Activated T-cell treated with anti-CD3 and anti-CD28 coated beads, Interleukin-2, amount 50 U/mL, for 24 hours (primary cell): ENCODE results near the gene SMYD2.

Experiments used
- DNase-seq: peaks from one replicate; pipeline ENCODE4 v3.0.0-alpha.2; 2020
- H3K27ac Mint-ChIP-seq: 2 replicates; pipeline ENCODE4 v1.8.0; 2020; ENCODE audit warnings: mild to moderate bottlenecking, mixed read lengths
- H3K27me3 Mint-ChIP-seq: 2 replicates; pipeline ENCODE4 v1.8.0; 2020; ENCODE audit warnings: mixed read lengths
- H3K36me3 Mint-ChIP-seq: 2 replicates; pipeline ENCODE4 v1.8.0; 2020; ENCODE audit warnings: low read depth, mixed read lengths
- H3K4me1 Mint-ChIP-seq: 2 replicates; pipeline ENCODE4 v1.8.0; 2020; ENCODE audit warnings: low read depth, mixed read lengths
- H3K4me3 Mint-ChIP-seq: 2 replicates; pipeline ENCODE4 v1.8.0; 2020; ENCODE audit warnings: mild to moderate bottlenecking, moderate library complexity, mixed read lengths
- H3K9me3 Mint-ChIP-seq: 2 replicates; pipeline ENCODE4 v1.8.0; 2020; ENCODE audit warnings: mixed read lengths

The SMYD2 gene, protein sequence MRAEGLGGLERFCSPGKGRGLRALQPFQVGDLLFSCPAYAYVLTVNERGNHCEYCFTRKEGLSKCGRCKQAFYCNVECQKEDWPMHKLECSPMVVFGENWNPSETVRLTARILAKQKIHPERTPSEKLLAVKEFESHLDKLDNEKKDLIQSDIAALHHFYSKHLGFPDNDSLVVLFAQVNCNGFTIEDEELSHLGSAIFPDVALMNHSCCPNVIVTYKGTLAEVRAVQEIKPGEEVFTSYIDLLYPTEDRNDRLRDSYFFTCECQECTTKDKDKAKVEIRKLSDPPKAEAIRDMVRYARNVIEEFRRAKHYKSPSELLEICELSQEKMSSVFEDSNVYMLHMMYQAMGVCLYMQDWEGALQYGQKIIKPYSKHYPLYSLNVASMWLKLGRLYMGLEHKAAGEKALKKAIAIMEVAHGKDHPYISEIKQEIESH

DNA sequence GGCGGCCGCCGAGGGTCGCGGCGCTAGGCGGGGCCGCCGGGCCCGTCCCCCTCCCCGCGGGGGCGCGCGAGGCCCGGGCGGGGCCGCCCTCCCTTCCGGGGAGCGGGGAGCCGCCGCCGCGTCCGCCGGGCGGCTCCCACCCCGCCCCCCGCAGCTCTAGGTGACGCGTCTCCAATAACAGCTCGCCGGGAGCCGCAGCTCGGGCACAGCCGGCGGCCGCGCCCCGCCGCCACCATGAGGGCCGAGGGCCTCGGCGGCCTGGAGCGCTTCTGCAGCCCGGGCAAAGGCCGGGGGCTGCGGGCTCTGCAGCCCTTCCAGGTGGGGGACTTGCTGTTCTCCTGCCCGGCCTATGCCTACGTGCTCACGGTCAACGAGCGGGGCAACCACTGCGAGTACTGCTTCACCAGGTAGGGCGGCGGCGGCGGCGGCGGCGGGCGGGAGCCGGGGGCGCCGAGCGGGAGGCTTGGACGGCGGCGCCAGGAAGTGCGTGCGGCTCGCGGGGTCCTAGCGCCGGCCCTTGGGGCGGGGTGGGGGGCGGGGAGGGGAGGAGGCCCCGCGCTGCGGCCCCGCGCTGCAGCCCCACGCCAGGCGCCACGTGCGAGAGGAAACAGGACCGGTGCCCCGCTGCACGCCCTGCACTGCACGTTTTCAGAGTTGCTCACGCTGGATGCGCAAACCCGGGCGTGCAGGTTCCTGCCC is at the start of gene SMYD2:
TSS of gene SMYD2 (plus strand) at position 139 of the 699 bp plus-strand sequence. CDS start at position 235, 96 bp downstream.
- Mint-ChIP-seq H3K4me3 (peak within 1 kb of the TSS; percentile 89), H3K27ac (peak within 1 kb of the TSS; percentile 91), H3K36me3 (peaks cover 7% of the 10 kb centered on the region), H3K9me3 (no peaks in the 10 kb centered on the region), H3K4me1 (peaks cover 46% of the 10 kb centered on the region), H3K27me3 (no peaks in the 10 kb centered on the region)
- DNase-seq: peak; percentile 82

DNA sequence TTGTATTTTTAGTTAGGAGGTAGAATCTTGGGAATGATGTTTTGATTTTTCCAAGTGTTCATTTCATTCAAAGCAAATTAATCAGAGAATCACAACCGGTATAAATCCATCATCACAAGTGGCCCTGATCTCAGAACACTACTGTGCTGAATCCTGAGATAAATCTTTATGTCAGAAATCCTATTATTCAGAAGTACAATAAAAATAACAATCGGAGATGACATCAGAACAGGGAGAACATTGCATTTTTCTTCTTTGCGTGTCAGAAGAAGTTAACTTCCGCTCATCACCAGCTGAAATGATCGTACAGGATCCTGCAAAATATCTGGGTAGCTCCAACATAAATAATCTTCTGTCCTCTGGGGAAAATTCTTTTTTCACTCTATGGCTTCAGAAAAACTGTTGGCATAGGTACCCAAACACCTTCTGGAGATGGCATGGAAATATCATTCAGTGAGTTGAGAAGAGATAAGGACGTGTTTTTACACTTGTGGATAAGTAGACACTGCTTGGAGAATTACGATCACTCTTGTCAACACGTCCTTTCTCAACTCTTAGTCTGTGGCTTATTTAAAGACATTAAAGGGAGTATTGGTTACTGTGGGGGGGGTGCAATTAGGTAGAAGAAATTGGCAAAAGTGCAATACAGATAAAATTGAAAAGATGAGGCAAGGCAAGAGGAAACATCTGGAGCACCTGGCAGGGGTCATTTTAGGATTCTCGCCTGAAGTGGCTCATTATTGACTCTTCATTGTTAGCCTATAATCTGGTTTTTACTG is 46.9 kb upstream of the SMYD2 start:
- Mint-ChIP-seq H3K4me3 (no peak overlapping the region), H3K4me1 (no peaks in the 10 kb centered on the region), H3K9me3 (no peaks in the 10 kb centered on the region), H3K36me3 (no peaks in the 10 kb centered on the region), H3K27ac (no peak overlapping the region), H3K27me3 (peaks cover 17% of the 10 kb centered on the region)
- DNase-seq: no peak

DNA sequence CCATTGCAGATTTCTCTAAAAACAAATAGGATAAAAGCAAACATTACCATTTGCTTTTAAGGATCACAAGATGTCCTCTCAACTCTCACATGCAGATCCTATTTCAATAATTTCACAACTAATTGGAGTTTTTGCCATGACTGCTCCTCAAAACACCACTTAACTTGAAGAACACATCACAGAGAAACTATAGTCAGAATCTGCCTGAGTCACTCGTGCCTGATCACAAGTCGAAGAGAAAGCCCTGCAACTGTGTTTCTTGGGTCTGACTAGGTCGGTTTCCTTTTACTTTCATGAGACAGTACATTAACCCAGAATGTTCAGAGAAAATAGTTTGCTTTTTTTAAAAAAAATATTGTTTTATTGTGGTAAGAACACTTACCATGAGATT is 46.3 kb upstream of the SMYD2 start:
- no peaks in the 10 kb centered on the region for H3K4me1 Mint-ChIP-seq
- H3K36me3 Mint-ChIP-seq: no peaks in the 10 kb centered on the region
- peaks cover 17% of the 10 kb centered on the region for H3K27me3 Mint-ChIP-seq
- no peak for DNase-seq
- H3K4me3 Mint-ChIP-seq: no peak overlapping the region
- H3K9me3 Mint-ChIP-seq: no peaks in the 10 kb centered on the region
- no peak overlapping the region for H3K27ac Mint-ChIP-seq

DNA sequence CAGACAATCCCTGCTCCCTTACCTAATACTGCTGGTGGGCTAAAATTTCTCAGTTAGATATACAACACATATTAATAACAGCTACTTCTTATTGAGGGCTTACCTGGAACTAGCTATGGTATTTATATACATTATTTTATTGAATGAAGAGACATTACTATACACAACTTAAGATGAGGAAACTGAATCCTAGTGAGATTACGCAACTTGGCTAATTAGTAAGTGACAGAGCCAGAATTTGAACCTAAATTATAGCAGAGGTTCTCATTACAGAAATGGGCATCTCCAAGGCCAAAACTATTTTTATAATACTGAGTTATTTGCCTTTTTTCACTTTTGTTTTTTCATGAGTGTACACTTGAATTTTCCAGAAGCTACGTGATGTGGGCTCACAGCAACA is 44.5 kb upstream of the SMYD2 start:
- Mint-ChIP-seq H3K4me1 (no peaks in the 10 kb centered on the region), H3K9me3 (no peaks in the 10 kb centered on the region), H3K27ac (no peak overlapping the region), H3K36me3 (no peaks in the 10 kb centered on the region), H3K4me3 (no peak overlapping the region), H3K27me3 (peaks cover 23% of the 10 kb centered on the region)
- no peak for DNase-seq

DNA sequence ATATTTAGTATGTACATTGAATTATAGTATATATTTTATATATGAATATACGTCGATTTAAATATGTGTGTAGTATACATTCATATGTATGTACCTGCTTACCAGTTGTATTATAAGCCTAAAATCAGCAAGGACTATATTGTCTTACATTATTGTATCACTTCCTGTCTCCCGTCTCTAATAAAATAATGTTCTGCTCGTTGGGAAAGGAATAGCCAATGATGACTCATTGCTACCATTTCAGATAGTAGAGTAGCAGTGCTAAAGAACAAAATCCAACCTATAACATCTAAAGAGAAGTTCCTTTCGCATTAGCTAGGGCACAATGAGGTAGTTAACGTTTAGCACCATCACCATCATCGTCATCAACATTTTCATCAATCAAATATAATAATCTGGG is 39.9 kb upstream of the SMYD2 start:
- no peaks in the 10 kb centered on the region for H3K36me3 Mint-ChIP-seq
- peaks cover 31% of the 10 kb centered on the region for H3K27me3 Mint-ChIP-seq
- DNase-seq: no peak
- no peaks in the 10 kb centered on the region for H3K4me1 Mint-ChIP-seq
- H3K9me3 Mint-ChIP-seq: no peaks in the 10 kb centered on the region
- no peak overlapping the region for H3K27ac Mint-ChIP-seq
- H3K4me3 Mint-ChIP-seq: no peak overlapping the region

DNA sequence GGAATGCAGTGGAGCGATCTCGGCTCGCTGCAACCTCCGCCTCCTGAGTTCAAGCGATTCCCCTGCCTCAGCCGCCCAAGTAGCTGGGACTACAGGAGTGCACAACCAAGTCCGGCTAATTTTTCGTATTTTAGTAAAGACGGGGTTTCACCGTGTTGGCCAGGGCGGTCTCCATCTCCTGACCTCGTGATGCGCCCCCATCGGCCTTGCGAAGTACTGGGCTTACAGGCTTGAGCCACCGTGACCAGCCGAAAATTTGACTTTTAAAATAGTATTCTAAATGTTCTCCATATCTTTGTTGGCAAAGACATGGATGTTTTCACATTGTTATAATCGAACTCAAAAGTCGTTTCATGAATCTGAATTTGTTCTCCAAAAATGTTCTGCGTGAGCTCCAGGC is 36.7 kb upstream of the SMYD2 start:
- Mint-ChIP-seq H3K4me3 (no peak overlapping the region), H3K9me3 (no peaks in the 10 kb centered on the region), H3K36me3 (no peaks in the 10 kb centered on the region), H3K27ac (no peak overlapping the region), H3K4me1 (no peaks in the 10 kb centered on the region), H3K27me3 (peaks cover 49% of the 10 kb centered on the region)
- DNase-seq: no peak

DNA sequence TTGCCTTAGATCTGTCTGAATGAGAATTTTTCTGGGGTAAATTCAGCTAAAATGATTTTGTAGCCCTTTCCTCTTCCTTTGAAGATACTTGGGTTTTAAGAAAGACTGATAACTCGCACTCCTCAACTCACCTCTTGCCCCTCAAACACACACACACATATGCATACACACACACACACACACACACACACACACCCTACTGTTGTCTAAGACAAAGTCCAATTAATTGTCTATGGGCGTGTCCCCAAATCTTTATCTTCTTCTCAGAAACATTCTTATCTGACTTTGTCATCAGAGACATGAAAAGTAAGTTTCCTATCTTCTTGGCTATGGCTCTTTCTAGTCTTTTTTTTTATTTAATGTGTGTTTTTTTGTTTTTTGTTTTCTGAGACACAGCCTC is 36.1 kb upstream of the SMYD2 start:
- H3K4me3 Mint-ChIP-seq: no peak overlapping the region

DNA sequence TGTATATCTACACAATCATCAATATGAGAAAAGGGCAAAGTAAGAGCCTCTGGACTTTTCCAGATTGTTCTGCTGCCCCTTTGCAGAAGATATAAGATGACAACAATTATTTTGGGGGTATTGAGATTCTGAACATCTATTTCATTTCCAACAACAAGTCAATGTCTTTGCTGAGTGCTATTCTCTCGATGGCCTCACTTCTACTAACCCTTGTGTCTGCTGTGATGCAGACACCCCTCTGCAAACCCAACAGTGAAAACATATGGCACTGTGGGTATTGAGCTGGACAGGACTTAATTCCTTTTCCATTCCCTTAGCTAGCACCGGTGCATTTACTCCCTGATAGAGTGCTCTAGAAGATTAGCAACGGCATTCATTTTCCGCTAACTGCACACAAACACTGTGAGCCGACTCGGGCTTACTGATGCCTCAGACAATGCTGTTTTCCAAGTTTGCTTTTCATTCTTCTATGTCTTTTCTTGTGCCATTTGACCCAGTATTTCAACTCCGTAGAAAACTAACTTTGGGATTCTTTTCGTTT is 33.4 kb upstream of the SMYD2 start:
- Mint-ChIP-seq H3K4me1 (no peaks in the 10 kb centered on the region), H3K27ac (no peak overlapping the region), H3K27me3 (peaks cover 38% of the 10 kb centered on the region)

More for the DNA sequence above, 36.1 kb upstream of the SMYD2 start:
- H3K4me1 Mint-ChIP-seq: no peaks in the 10 kb centered on the region
- peaks cover 48% of the 10 kb centered on the region for H3K27me3 Mint-ChIP-seq
- no peak overlapping the region for H3K27ac Mint-ChIP-seq
- H3K9me3 Mint-ChIP-seq: no peaks in the 10 kb centered on the region
- no peaks in the 10 kb centered on the region for H3K36me3 Mint-ChIP-seq
- DNase-seq: no peak

DNA sequence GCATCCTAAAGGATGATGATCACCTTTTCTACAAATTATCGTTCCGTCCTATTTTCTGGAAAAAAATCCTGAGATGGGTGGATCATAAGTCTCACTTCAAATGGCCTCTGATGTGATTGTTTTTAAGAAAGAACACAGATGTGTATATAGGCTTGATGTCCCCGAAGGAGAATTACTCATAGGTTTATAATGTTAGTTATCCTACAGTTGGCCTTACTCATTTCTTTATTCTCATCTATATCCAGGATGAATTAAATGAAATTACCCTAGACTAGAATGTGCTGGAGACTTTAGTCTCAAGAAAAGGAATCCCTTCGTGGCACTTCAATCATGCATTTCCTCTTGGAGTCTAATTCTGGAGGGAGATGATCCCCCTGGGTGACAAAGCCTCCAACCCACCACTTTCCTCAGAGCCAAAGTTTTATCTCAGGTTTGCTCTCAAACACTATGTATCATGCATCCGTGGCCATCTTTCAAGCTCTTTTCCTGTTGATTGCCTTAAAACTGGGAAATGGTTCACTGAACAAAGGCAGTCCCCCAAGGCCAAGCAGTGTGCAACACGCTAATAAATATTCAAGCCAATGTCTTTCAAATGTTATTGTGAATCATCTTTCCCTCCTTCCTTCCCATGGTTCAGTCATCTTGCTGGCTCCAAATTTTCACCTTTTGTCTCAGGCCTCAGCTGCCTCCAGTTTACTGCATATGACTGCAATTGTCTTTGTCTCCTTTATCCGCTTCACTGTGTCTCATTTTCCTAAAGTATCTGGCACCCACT is 32.5 kb upstream of the SMYD2 start:
- Mint-ChIP-seq H3K4me3 (no peak overlapping the region), H3K9me3 (no peaks in the 10 kb centered on the region), H3K27me3 (peaks cover 34% of the 10 kb centered on the region), H3K4me1 (no peaks in the 10 kb centered on the region), H3K27ac (no peak overlapping the region), H3K36me3 (no peaks in the 10 kb centered on the region)
- DNase-seq: no peak

More for the DNA sequence above, 33.4 kb upstream of the SMYD2 start:
- Mint-ChIP-seq H3K4me3 (no peak overlapping the region), H3K36me3 (no peaks in the 10 kb centered on the region), H3K9me3 (no peaks in the 10 kb centered on the region)
- no peak for DNase-seq

DNA sequence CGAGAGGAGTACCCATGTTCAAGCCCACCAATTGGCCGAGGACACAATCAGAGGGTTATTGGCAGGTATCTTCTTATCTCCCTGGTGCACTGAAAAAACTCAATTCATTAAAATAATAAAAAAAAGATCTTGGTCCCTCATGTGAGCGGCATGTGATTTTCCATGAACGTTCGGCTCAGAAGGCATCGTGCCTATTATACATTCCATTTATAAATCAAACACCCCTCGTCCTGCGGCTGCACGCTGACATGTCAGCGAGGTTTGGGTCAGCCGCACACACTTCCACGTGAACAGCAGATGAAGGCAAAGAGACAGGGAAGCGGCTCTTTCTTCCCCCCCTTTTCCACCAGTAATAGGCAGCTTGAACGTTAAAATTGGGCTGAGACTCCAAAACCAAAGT is 31.3 kb upstream of the SMYD2 start:
- Mint-ChIP-seq H3K27me3 (peaks cover 32% of the 10 kb centered on the region), H3K4me3 (no peak overlapping the region), H3K36me3 (no peaks in the 10 kb centered on the region), H3K27ac (no peak overlapping the region), H3K9me3 (no peaks in the 10 kb centered on the region), H3K4me1 (no peaks in the 10 kb centered on the region)
- no peak for DNase-seq

DNA sequence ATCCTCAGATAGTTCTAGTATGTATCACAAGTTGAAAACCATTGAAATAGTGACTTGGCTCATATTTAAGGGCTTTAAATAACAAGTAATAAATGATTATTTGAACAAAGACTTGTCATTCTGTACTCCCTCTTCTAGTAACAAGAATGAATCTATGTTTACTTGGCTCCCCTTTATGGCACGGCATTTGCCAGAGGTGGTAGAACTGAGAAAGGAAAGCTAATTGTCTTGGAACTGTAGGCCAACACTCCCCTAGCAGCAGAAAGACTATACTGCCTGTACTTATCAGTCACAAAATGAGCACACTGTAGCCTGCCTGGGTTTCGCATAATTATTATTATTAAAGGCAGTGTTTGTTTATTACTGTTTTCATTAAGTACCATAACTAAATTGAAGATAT is 29.6 kb upstream of the SMYD2 start:
- Mint-ChIP-seq H3K36me3 (no peaks in the 10 kb centered on the region), H3K4me3 (no peak overlapping the region), H3K9me3 (no peaks in the 10 kb centered on the region), H3K27me3 (peaks cover 32% of the 10 kb centered on the region), H3K27ac (no peak overlapping the region), H3K4me1 (no peaks in the 10 kb centered on the region)
- DNase-seq: no peak

DNA sequence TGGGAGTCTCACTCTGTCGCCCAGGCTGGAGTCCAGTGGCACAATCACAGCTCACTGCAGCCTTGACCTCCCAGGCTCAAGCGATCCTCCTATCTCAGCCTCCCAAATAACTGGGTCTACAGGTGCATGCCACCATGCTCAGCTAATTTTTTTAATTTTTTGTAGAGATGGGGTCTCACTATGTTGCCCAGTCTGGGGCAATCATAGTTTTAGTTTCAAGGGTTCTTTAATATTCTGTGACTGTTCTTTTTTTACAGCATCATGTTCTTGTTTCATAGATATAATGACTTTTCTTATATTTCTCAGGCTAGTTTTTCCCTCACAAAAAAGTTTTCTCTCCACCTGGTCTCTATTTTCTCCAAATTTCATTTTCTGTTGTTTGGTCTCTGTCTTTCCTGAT is 25.4 kb upstream of the SMYD2 start:
- no peak for DNase-seq
- no peak overlapping the region for H3K27ac Mint-ChIP-seq
- peaks cover 10% of the 10 kb centered on the region for H3K4me1 Mint-ChIP-seq
- no peak overlapping the region for H3K4me3 Mint-ChIP-seq
- no peaks in the 10 kb centered on the region for H3K36me3 Mint-ChIP-seq
- peaks cover 42% of the 10 kb centered on the region for H3K27me3 Mint-ChIP-seq
- H3K9me3 Mint-ChIP-seq: no peaks in the 10 kb centered on the region

DNA sequence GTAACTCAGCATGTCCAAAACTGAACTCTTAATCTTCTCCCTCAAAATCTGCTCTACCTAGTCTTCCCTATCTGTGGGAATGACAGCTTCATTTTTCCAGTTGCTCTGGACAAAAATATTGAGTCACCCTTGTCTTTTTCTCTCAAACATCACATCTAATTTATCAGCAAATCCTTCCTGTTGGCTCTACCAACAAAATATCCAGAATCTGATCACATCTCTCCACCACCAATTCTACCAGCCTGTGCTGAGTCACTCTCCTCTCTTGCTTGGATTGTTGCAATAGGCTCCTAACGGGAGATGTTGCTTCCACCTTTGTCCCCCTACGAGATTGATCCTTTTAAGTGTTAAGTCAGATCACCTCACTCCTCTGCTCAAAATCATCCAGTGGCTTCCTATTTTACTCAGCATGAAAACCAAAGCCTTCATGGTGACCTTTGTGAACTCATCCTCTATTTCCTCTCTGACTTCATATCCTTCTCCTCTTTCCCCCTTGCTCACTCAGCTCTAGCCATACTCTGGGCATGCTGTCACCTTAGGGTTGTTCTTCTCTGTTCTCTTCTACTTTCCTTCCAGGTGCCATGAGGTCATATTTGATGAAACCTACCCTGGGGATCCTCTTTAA is 21.5 kb upstream of the SMYD2 start:
- Mint-ChIP-seq H3K27me3 (peaks cover 78% of the 10 kb centered on the region), H3K4me1 (peaks cover 13% of the 10 kb centered on the region)

More for the DNA sequence above, 21.5 kb upstream of the SMYD2 start:
- no peak overlapping the region for H3K27ac Mint-ChIP-seq
- H3K4me3 Mint-ChIP-seq: no peak overlapping the region
- H3K36me3 Mint-ChIP-seq: no peaks in the 10 kb centered on the region
- no peak for DNase-seq
- H3K9me3 Mint-ChIP-seq: no peaks in the 10 kb centered on the region
